PC-9 (cell line): ENCODE results near the gene NPBWR2. TPM values are rescaled to one million over a fixed set of nuclear protein-coding genes. Genes with fewer than 3 reads are reported as not detected.
A peak's percentile ranks its signal among the peaks of the same experiment; 100 is the strongest.

ENCODE experiments used
- BruUV-seq: library from RNA; stranded (reverse); fragments of 400-500 nt; replicated peaks from 2 replicates; lab custom pipeline; 2021; lab: Mats Ljungman, UMichigan
- CTCF ChIA-PET: fragments of 300-600 bp; sonication (Branson Sonifier 250); formaldehyde crosslinking; loops from one replicate; lab custom pipeline; 2022; ENCODE audit warnings: antibody characterized with exemption; lab: Charles Lee
- POLR2A ChIA-PET: fragments of 300-600 bp; sonication (Branson Sonifier 250); formaldehyde crosslinking; loops from one replicate; lab custom pipeline; 2022; ENCODE audit warnings: antibody characterized with exemption; ENCODE audit not compliant: unreplicated experiment; lab: Charles Lee
- DNase-seq, 2 experiments: peaks; one replicate each; pipeline versions ENCODE4 v3.0.0 to v3.0.0-alpha.2; 2015 to 2022; ENCODE audit warnings: mixed read lengths in 1 of 2
- H2AFZ ChIP-seq: fragments of 200-600 bp; sonication (generic); 2 replicates; pipeline ENCODE4 v1.8.1; 2017; ENCODE audit warnings: antibody characterized with exemption
- H3F3A ChIP-seq: fragments of 200-600 bp; sonication (generic); 2 replicates; pipeline ENCODE4 v1.8.1; 2017; ENCODE audit warnings: antibody characterized with exemption, mild to moderate bottlenecking, low read depth; ENCODE audit not compliant: insufficient read depth
- H3K27ac ChIP-seq: fragments of 200-600 bp; sonication (generic); 2 replicates; pipeline ENCODE4 v1.6.1; 2016; ENCODE audit warnings: mixed run types
- H3K27me3 ChIP-seq: fragments of 200-600 bp; sonication (generic); 2 replicates; pipeline ENCODE4 v1.6.1; 2016; ENCODE audit warnings: low read depth, mixed run types; ENCODE audit not compliant: insufficient read depth
- H3K36me3 ChIP-seq: fragments of 200-600 bp; sonication (generic); 2 replicates; pipeline ENCODE4 v1.6.1; 2016; ENCODE audit warnings: low read depth, mixed run types
- H3K4me1 ChIP-seq: fragments of 200-600 bp; sonication (generic); replicated peaks from 2 replicates; pipeline ENCODE4 v1.6.1; 2016; ENCODE audit warnings: mixed run types; ENCODE audit not compliant: insufficient read depth
- H3K4me2 ChIP-seq: fragments of 200-600 bp; sonication (generic); 2 replicates; pipeline ENCODE4 v1.6.1; 2017; ENCODE audit warnings: mixed run types
- H3K4me3 ChIP-seq: fragments of 200-600 bp; sonication (generic); 2 replicates; pipeline ENCODE4 v1.6.1; 2016; ENCODE audit warnings: mixed run types
- H3K79me2 ChIP-seq: fragments of 200-600 bp; sonication (generic); 2 replicates; pipeline ENCODE4 v1.6.1; 2017; ENCODE audit warnings: low read depth, mixed run types
- H3K9me2 ChIP-seq: fragments of 200-600 bp; sonication (generic); 2 replicates; pipeline ENCODE4 v1.8.1; 2017; ENCODE audit warnings: mild to moderate bottlenecking; ENCODE audit not compliant: insufficient read depth
- H3K9me3 ChIP-seq: fragments of 200-600 bp; sonication (generic); 2 replicates; pipeline ENCODE4 v1.8.1; 2016; ENCODE audit warnings: low read depth; ENCODE audit not compliant: insufficient read depth
- H4K20me1 ChIP-seq: fragments of 200-600 bp; sonication (generic); 2 replicates; pipeline ENCODE4 v1.8.1; 2017; ENCODE audit not compliant: insufficient read depth
- CTCF ChIP-seq: fragments of 200-600 bp; sonication (generic); conservative IDR thresholded peaks from 2 replicates; pipeline ENCODE4 v1.6.1; 2017; ENCODE audit warnings: mixed run types, antibody characterized with exemption, mild to moderate bottlenecking, moderate library complexity
- EZH2 ChIP-seq: fragments of 200-600 bp; sonication (generic); IDR thresholded peaks from 2 replicates; pipeline ENCODE4 v1.8.0; 2017; ENCODE audit warnings: antibody characterized with exemption, low read depth
- intact Hi-C: fragments of 100-400 bp; cut with micrococcal nuclease; formaldehyde crosslinking; loops from one replicate; pipeline ENCODE4 v1.10.0; 2022; ENCODE audit not compliant: unreplicated experiment
- total RNA-seq: library from RNA; stranded (reverse); gene quantifications from 2 replicates; pipeline ENCODE4 v1.2.3, GENCODE V29; 2021

Gene NPBWR2
- total RNA-seq, 1 experiment from 2014 or later: not detected

GRCh38 chr20:64065974-64066343 is 41.4 kb downstream of the NPBWR2 start:
- H3K4me1 ChIP-seq: peaks cover 47% of the 10 kb centered on the region
- H3K4me2 ChIP-seq: peak overlapping the region; percentile 96
- H2AFZ ChIP-seq: no peak overlapping the region
- H3F3A ChIP-seq: peaks cover 20% of the 10 kb centered on the region; the same call in 1 of the 2 replicates
- H3K27me3 ChIP-seq: no peaks in the 10 kb centered on the region
- intact Hi-C loops: loop anchor here (1.0 to 10.0 kb wide), 2 partner anchors 13 to 201 kb away; partner anchors contain the start of genes ABHD16B, RGS19 and TPD52L2
- ChIA-PET POLR2A (interaction anchor here (0.6 to 1.0 kb wide), 4 partner anchors 28 to 424 kb away, joined by 3 to 8 read pairs (median 4); no protein-coding TSS in a partner anchor), CTCF (interaction anchor here (1.2 to 1.3 kb wide), 2 partner anchors 27 to 528 kb away, joined by 4 to 5 read pairs; no protein-coding TSS in a partner anchor)
- no peaks in the 10 kb centered on the region for H3K9me3 ChIP-seq
- H4K20me1 ChIP-seq: peaks cover 11% of the 10 kb centered on the region
- H3K27ac ChIP-seq: peak overlapping the region; percentile 38; the same call in 1 of the 2 replicates
- BruUV-seq: no TSS peak
- H3K79me2 ChIP-seq: peaks cover 19% of the 10 kb centered on the region
- H3K36me3 ChIP-seq: no peaks in the 10 kb centered on the region
- no peaks in the 10 kb centered on the region for H3K9me2 ChIP-seq
- no peak for TF ChIP-seq EZH2
- no peak for TF ChIP-seq CTCF
- DNase-seq: peak; percentile 92 to 96
- no peak overlapping the region; the same call in 1 of the 2 replicates for H3K4me3 ChIP-seq

GRCh38 chr20:64065062-64065973 is 42.0 kb downstream of the NPBWR2 start:
- peaks cover 20% of the 10 kb centered on the region; the same call in 1 of the 2 replicates for H3F3A ChIP-seq
- DNase-seq: no peak
- TF ChIP-seq CTCF: no peak
- no peak for TF ChIP-seq EZH2
- intact Hi-C loops: loop anchor here (10.0 kb wide), 1 partner anchor 201 kb away; the partner anchor contains the start of genes ABHD16B and TPD52L2
- no peaks in the 10 kb centered on the region for H3K36me3 ChIP-seq
- peaks cover 11% of the 10 kb centered on the region for H4K20me1 ChIP-seq
- peaks cover 47% of the 10 kb centered on the region for H3K4me1 ChIP-seq
- peak overlapping the region; percentile 96 for H3K4me2 ChIP-seq
- no peaks in the 10 kb centered on the region for H3K9me3 ChIP-seq
- no peak overlapping the region for H3K4me3 ChIP-seq
- H2AFZ ChIP-seq: no peak overlapping the region
- H3K27me3 ChIP-seq: no peaks in the 10 kb centered on the region
- peak overlapping the region; percentile 22; the same call in 1 of the 2 replicates for H3K27ac ChIP-seq
- POLR2A ChIA-PET: interaction anchor here (0.6 to 1.0 kb wide), 3 partner anchors 68 to 424 kb away, joined by 3 to 8 read pairs (median 3); no protein-coding TSS in a partner anchor
- H3K9me2 ChIP-seq: no peaks in the 10 kb centered on the region
- peaks cover 19% of the 10 kb centered on the region for H3K79me2 ChIP-seq
- CTCF ChIA-PET: interaction anchor here (1.2 to 1.3 kb wide), 2 partner anchors 26 to 527 kb away, joined by 4 to 5 read pairs; no protein-coding TSS in a partner anchor
- BruUV-seq: no TSS peak

DNA sequence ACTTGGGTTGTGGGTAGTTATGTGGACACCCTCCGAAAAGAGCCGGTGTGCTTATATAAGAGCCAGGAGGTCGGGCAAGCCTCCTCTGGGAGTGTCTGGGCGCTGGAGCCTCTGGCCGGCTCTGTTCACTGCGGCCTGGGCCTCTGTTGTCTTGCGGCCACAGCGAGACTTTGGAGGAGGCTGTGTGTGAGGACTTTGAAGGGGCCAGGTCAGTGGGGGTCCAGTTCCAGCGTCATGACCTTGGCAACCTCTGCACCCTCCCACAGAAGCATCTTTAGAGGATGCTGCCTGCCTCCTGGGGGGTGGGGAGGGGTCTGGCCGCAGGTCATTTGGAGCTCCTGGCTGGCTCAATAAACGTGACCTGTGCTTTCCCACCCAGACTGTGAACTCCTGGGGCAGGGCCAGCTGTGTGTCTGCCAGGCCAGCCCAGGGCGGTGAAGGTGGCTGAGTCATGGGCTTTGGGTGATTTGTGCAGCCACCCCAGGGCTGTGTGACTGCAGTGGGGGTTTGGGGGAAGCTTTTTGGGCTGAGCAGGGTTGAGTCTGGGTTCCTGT is 43.1 kb downstream of the NPBWR2 start:
- TSS peak; percentile 48 for BruUV-seq
- Histone ChIP-seq H3K4me3 (peak overlapping the region; percentile 90), H3K9me2 (no peaks in the 10 kb centered on the region), H3K79me2 (peaks cover 19% of the 10 kb centered on the region), H3K9me3 (no peaks in the 10 kb centered on the region), H3K4me1 (peaks cover 47% of the 10 kb centered on the region), H3K36me3 (no peaks in the 10 kb centered on the region), H3K27me3 (no peaks in the 10 kb centered on the region), H3K27ac (peak overlapping the region; percentile 61), H4K20me1 (peaks cover 5% of the 10 kb centered on the region), H2AFZ (no peak overlapping the region), H3K4me2 (peak overlapping the region; percentile 96), H3F3A (peaks cover 29% of the 10 kb centered on the region; the same call in 1 of the 2 replicates)
- CTCF ChIA-PET: interaction anchor here (0.6 kb wide), 1 partner anchor 355 kb away, joined by 8 read pairs; no protein-coding TSS in a partner anchor
- peak; percentile 60 to 72 for DNase-seq
- intact Hi-C loops: loop anchor here (10.0 kb wide), 1 partner anchor 199 kb away; the partner anchor contains the start of genes ABHD16B and TPD52L2
- TF ChIP-seq EZH2: no peak
- TF ChIP-seq CTCF: no peak
- POLR2A ChIA-PET: no interaction called here
